GM12892 (cell line): ENCODE measurements around the gene RPP40.
"Not testable (repeated sequence)": the region's sequence is repeated elsewhere in the genome, so short reads cannot be mapped to it uniquely, and the experiment has no call there.

Source experiments
- POLR2A ChIP-seq: IDR thresholded peaks from 2 replicates; pipeline ENCODE4 v1.6.1; 2011; ENCODE audit warnings: low read depth, low read length, control low read depth
- POLR2AphosphoS5 ChIP-seq: IDR thresholded peaks from 2 replicates; pipeline ENCODE4 v1.6.1; 2011; ENCODE audit warnings: low read depth, low read length, control low read depth
- TAF1 ChIP-seq: IDR thresholded peaks from 2 replicates; pipeline ENCODE4 v1.6.1; 2011; ENCODE audit warnings: low read depth, mild to moderate bottlenecking, control low read depth, low read length, borderline replicate concordance

- not testable (repeated sequence) for TF ChIP-seq POLR2A, POLR2AphosphoS5, TAF1
Observed at GRCh38 chr6:5005038-5005433, 1.2 kb upstream of the RPP40 start.
